GM23248 (cell line): ENCODE results near the gene ADH1A.

ENCODE experiments used
- EZH2 ChIP-seq: fragments of 200-600 bp; sonication (generic); IDR thresholded peaks from 2 replicates; pipeline ENCODE4 v1.6.1; 2018; ENCODE audit warnings: antibody characterized with exemption, mild to moderate bottlenecking; ENCODE audit not compliant: insufficient read depth, poor library complexity, severe bottlenecking
- EZH2phosphoT487 ChIP-seq: fragments of 200-600 bp; sonication (generic); IDR thresholded peaks from 2 replicates; pipeline ENCODE4 v1.6.1; 2018; ENCODE audit warnings: antibody characterized with exemption, moderate library complexity, mild to moderate bottlenecking, low read depth; ENCODE audit not compliant: insufficient read depth

DNA sequence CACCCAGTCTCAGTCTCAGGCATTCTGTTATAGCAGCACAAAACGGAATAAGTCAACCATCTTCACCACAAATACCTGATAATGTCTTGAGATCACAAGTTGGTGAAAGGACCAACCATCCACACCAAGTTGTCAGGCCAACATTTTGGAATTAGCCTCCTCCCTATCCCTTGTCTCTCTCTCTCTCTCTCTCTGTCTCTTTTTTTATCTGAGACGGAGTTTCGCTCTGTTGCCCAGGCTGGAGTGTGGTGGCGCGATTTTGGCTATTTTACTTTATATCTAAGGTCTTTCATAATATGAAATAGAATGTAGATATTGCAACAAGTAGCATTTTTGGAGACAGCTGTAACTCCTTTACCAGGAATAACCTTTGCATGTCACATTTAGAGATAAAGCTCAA is 15.7 kb downstream of the ADH1A start:
- TF ChIP-seq EZH2phosphoT487 (no peak), EZH2 (no peak)
